C4-2B (cell line): Measurements from ENCODE around the gene MYO15A.

Experiments
- ZFX ChIP-seq: fragments of 450-650 bp; IDR thresholded peaks from 2 replicates; pipeline ENCODE4 v1.6.1; 2017
- TF ChIP-seq, protein P1 (sequence below): fragments of 450-650 bp; conservative IDR thresholded peaks from 2 replicates; pipeline ENCODE4 v1.5.1; 2017; ENCODE audit warnings: mild to moderate bottlenecking

- TF ChIP-seq ZFX = no peak
- TF ChIP-seq, protein P1, sequence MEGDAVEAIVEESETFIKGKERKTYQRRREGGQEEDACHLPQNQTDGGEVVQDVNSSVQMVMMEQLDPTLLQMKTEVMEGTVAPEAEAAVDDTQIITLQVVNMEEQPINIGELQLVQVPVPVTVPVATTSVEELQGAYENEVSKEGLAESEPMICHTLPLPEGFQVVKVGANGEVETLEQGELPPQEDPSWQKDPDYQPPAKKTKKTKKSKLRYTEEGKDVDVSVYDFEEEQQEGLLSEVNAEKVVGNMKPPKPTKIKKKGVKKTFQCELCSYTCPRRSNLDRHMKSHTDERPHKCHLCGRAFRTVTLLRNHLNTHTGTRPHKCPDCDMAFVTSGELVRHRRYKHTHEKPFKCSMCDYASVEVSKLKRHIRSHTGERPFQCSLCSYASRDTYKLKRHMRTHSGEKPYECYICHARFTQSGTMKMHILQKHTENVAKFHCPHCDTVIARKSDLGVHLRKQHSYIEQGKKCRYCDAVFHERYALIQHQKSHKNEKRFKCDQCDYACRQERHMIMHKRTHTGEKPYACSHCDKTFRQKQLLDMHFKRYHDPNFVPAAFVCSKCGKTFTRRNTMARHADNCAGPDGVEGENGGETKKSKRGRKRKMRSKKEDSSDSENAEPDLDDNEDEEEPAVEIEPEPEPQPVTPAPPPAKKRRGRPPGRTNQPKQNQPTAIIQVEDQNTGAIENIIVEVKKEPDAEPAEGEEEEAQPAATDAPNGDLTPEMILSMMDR = no peak
Measured at GRCh38 chr17:18156976-18157280, 48.4 kb downstream of the MYO15A start.
